ENCODE measurements around the gene GCNT4. TPM values are rescaled to one million over a fixed set of nuclear protein-coding genes. Genes with fewer than 3 reads are reported as not detected.

The GCNT4 gene
- total and polyA plus RNA-seq, 2 of the 8 experiments (the other 6 are each of a cell fraction or from before 2014, with no cell fraction given), result 1.1 to 14.5 TPM

DNA sequence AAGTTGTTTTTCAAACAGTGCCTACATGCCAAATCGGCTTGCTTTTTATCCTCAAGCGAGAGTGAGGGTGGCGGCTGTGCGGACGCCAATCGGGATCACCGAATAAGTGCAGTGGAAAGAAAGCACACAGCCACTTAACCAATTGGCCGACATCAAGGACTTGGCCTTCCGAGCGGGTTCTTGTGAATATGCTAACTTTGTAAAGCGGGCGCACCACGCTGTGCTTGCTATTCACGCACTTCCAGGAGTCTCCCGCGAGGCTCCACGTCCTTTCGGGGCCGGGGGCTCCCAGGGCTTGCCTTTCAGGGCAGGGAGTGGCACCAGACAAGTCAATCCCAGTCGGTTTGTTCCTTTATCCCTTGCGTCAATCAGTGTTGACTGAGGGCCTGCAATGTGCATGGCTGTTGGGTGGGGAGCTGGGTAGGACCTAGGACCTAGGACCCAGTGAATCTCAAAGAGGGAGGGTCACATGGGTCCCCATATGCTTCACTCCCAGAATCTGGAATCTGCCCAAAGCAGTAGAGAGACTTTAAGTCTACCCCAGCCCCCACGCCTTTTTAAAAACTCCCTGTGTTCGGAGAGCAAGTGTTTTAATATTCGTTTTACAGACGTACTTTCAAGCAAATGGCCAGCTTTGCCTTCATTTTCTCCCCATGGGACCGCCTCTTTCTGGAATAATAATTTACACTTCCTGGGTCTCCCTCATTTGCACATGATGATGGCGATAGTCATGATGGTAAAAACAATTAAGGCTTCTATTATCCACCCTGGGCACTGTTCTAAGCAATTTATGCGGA lies 2.0 kb upstream of the GCNT4 start (continued):
- TF ChIP-seq, protein P1, sequence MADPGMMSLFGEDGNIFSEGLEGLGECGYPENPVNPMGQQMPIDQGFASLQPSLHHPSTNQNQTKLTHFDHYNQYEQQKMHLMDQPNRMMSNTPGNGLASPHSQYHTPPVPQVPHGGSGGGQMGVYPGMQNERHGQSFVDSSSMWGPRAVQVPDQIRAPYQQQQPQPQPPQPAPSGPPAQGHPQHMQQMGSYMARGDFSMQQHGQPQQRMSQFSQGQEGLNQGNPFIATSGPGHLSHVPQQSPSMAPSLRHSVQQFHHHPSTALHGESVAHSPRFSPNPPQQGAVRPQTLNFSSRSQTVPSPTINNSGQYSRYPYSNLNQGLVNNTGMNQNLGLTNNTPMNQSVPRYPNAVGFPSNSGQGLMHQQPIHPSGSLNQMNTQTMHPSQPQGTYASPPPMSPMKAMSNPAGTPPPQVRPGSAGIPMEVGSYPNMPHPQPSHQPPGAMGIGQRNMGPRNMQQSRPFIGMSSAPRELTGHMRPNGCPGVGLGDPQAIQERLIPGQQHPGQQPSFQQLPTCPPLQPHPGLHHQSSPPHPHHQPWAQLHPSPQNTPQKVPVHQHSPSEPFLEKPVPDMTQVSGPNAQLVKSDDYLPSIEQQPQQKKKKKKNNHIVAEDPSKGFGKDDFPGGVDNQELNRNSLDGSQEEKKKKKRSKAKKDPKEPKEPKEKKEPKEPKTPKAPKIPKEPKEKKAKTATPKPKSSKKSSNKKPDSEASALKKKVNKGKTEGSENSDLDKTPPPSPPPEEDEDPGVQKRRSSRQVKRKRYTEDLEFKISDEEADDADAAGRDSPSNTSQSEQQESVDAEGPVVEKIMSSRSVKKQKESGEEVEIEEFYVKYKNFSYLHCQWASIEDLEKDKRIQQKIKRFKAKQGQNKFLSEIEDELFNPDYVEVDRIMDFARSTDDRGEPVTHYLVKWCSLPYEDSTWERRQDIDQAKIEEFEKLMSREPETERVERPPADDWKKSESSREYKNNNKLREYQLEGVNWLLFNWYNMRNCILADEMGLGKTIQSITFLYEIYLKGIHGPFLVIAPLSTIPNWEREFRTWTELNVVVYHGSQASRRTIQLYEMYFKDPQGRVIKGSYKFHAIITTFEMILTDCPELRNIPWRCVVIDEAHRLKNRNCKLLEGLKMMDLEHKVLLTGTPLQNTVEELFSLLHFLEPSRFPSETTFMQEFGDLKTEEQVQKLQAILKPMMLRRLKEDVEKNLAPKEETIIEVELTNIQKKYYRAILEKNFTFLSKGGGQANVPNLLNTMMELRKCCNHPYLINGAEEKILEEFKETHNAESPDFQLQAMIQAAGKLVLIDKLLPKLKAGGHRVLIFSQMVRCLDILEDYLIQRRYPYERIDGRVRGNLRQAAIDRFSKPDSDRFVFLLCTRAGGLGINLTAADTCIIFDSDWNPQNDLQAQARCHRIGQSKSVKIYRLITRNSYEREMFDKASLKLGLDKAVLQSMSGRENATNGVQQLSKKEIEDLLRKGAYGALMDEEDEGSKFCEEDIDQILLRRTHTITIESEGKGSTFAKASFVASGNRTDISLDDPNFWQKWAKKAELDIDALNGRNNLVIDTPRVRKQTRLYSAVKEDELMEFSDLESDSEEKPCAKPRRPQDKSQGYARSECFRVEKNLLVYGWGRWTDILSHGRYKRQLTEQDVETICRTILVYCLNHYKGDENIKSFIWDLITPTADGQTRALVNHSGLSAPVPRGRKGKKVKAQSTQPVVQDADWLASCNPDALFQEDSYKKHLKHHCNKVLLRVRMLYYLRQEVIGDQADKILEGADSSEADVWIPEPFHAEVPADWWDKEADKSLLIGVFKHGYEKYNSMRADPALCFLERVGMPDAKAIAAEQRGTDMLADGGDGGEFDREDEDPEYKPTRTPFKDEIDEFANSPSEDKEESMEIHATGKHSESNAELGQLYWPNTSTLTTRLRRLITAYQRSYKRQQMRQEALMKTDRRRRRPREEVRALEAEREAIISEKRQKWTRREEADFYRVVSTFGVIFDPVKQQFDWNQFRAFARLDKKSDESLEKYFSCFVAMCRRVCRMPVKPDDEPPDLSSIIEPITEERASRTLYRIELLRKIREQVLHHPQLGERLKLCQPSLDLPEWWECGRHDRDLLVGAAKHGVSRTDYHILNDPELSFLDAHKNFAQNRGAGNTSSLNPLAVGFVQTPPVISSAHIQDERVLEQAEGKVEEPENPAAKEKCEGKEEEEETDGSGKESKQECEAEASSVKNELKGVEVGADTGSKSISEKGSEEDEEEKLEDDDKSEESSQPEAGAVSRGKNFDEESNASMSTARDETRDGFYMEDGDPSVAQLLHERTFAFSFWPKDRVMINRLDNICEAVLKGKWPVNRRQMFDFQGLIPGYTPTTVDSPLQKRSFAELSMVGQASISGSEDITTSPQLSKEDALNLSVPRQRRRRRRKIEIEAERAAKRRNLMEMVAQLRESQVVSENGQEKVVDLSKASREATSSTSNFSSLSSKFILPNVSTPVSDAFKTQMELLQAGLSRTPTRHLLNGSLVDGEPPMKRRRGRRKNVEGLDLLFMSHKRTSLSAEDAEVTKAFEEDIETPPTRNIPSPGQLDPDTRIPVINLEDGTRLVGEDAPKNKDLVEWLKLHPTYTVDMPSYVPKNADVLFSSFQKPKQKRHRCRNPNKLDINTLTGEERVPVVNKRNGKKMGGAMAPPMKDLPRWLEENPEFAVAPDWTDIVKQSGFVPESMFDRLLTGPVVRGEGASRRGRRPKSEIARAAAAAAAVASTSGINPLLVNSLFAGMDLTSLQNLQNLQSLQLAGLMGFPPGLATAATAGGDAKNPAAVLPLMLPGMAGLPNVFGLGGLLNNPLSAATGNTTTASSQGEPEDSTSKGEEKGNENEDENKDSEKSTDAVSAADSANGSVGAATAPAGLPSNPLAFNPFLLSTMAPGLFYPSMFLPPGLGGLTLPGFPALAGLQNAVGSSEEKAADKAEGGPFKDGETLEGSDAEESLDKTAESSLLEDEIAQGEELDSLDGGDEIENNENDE (IDR thresholded peaks at IDR 0.05; ENCODE audit: insufficient replicate concordance, low read length), result no peak
- TF ChIP-seq BRCA1 (IDR thresholded peaks at IDR 0.05; ENCODE audit: low read depth, low read length) (peak; percentile 48; the same call in 1 of the 2 replicates), BACH1 (IDR thresholded peaks at IDR 0.05; ENCODE audit: low read length) (0 out of 2 replicates have a peak, but pooled peaks have one; percentile 47), RXRA (IDR thresholded peaks at IDR 0.05; ENCODE audit: insufficient read depth, low read depth, low read length) (no peak), TAF1 (IDR thresholded peaks at IDR 0.05; ENCODE audit: low read depth, low read length) (peak; percentile 64), TBP (IDR thresholded peaks at IDR 0.05; ENCODE audit: low read depth, low read length) (peak; percentile 69), POLR2AphosphoS5 (IDR thresholded peaks at IDR 0.05; ENCODE audit: low read depth, low read length) (peak; percentile 78), KDM4A (IDR thresholded peaks at IDR 0.05; ENCODE audit: low read depth, low read length, severe bottlenecking) (peak; percentile 29), NRF1 (IDR thresholded peaks at IDR 0.05; ENCODE audit: low read depth, low read length) (no peak), CEBPB (IDR thresholded peaks at IDR 0.05; ENCODE audit: low read depth, low read length) (no peak), TAF7 (optimal IDR thresholded peaks at IDR 0.05; ENCODE audit: borderline replicate concordance, low read depth, low read length) (peak; percentile 16)
